Epithelial cell of prostate (primary cell): ENCODE data around the gene POFUT2.

Experiments
- DNase-seq: peaks from one replicate; pipeline ENCODE4 v3.0.0-alpha.2; 2011; ENCODE audit warnings: low read depth, low spot score
- H3K27ac ChIP-seq: fragments of 450-650 bp; 2 replicates; pipeline ENCODE4 v1.5.1; 2017; ENCODE audit warnings: mild to moderate bottlenecking

Gene POFUT2

GRCh38 chr21:45266518-45267389 lies 20.9 kb downstream of the POFUT2 start:
- no peak overlapping the region for H3K27ac ChIP-seq
- no peak for DNase-seq

GRCh38 chr21:45265721-45266517 lies 21.8 kb downstream of the POFUT2 start:
- DNase-seq, result no peak
- H3K27ac ChIP-seq, result no peak overlapping the region

- DNase-seq, result no peak
Observed at GRCh38 chr21:45264912-45265515, 22.7 kb downstream of the POFUT2 start.

GRCh38 chr21:45264146-45264911 lies 23.4 kb downstream of the POFUT2 start:
- no peak for DNase-seq
- H3K27ac ChIP-seq, result no peak overlapping the region

More at GRCh38 chr21:45264912-45265515, 22.7 kb downstream of the POFUT2 start:
- no peak overlapping the region for H3K27ac ChIP-seq

GRCh38 chr21:45263534-45263933 lies 24.2 kb downstream of the POFUT2 start:
- no peak for DNase-seq
- H3K27ac ChIP-seq, result no peak overlapping the region

- no peak overlapping the region for H3K27ac ChIP-seq
- DNase-seq, result no peak
Observed at GRCh38 chr21:45262616-45263015, 25.1 kb downstream of the POFUT2 start.

GRCh38 chr21:45262041-45262581 lies 25.6 kb downstream of the POFUT2 start:
- no peak overlapping the region for H3K27ac ChIP-seq
- DNase-seq, result no peak

- no peak overlapping the region for H3K27ac ChIP-seq
- no peak for DNase-seq
Observed at GRCh38 chr21:45261093-45261492, 26.6 kb downstream of the POFUT2 start.

GRCh38 chr21:45260191-45260825 lies 27.4 kb downstream of the POFUT2 start:
- no peak for DNase-seq
- no peak overlapping the region for H3K27ac ChIP-seq

GRCh38 chr21:45259206-45259840 lies 28.4 kb downstream of the POFUT2 start:
- no peak for DNase-seq
- no peak overlapping the region for H3K27ac ChIP-seq

- DNase-seq, result no peak
Observed at GRCh38 chr21:45258466-45258865, 29.2 kb downstream of the POFUT2 start.

GRCh38 chr21:45257673-45258341 lies 29.9 kb downstream of the POFUT2 start:
- DNase-seq, result no peak
- H3K27ac ChIP-seq, result no peak overlapping the region

More at GRCh38 chr21:45258466-45258865, 29.2 kb downstream of the POFUT2 start:
- no peak overlapping the region for H3K27ac ChIP-seq

GRCh38 chr21:45256912-45257672 lies 30.6 kb downstream of the POFUT2 start:
- H3K27ac ChIP-seq, result no peak overlapping the region
- no peak for DNase-seq

- no peak for DNase-seq
- H3K27ac ChIP-seq, result no peak overlapping the region
Observed at GRCh38 chr21:45256021-45256911, 31.4 kb downstream of the POFUT2 start.

- no peak for DNase-seq
- no peak overlapping the region for H3K27ac ChIP-seq
Observed at GRCh38 chr21:45255381-45256020, 32.2 kb downstream of the POFUT2 start.

GRCh38 chr21:45254460-45254930 lies 33.2 kb downstream of the POFUT2 start:
- H3K27ac ChIP-seq, result no peak overlapping the region
- no peak for DNase-seq
